ENCODE measurements around the gene PRKX.
"Not testable (repeated sequence)": the region's sequence is repeated elsewhere in the genome, so short reads cannot be mapped to it uniquely, and the experiment has no call there.

The PRKX gene

GRCh38 chrX:3651277-3651676 is 62.2 kb downstream of the PRKX start:
- H3K79me2 ChIP-seq (ENCODE audit: low read length) = no peaks in the 10 kb centered on the region
- H3K27ac ChIP-seq (ENCODE audit: low read length) = no peak overlapping the region
- no peak overlapping the region for H3K4me2 ChIP-seq (ENCODE audit: low read depth, low read length)
- H3K36me3 ChIP-seq (replicated peaks; ENCODE audit: insufficient read depth, low read length) = no peaks in the 10 kb centered on the region
- H2AFZ ChIP-seq (ENCODE audit: low read length) = no peak overlapping the region
- H3K27me3 ChIP-seq (replicated peaks; ENCODE audit: insufficient read depth, low read length) = no peaks in the 10 kb centered on the region
- H4K20me1 ChIP-seq (ENCODE audit: insufficient read depth, low read length) = no peaks in the 10 kb centered on the region
- DNase-seq = peak; percentile 7
- H3F3A ChIP-seq (ENCODE audit: insufficient read depth, low read length) = no peaks in the 10 kb centered on the region
- no peak overlapping the region for H3K9ac ChIP-seq (ENCODE audit: low read length)
- H3K9me3 ChIP-seq (replicated peaks; ENCODE audit: insufficient read depth, low read length) = no peaks in the 10 kb centered on the region
- no peaks in the 10 kb centered on the region for H3K4me1 ChIP-seq (ENCODE audit: low read length)
- no peak overlapping the region for H3K4me3 ChIP-seq (ENCODE audit: low read length)
- no peaks in the 10 kb centered on the region for H3K9me2 ChIP-seq (replicated peaks; ENCODE audit: insufficient read depth, low read length)
- no peak for TF ChIP-seq EZH2 (optimal IDR thresholded peaks at IDR 0.05; ENCODE audit: low read depth, low read length)
- TF ChIP-seq CTCF (IDR thresholded peaks at IDR 0.05; ENCODE audit: low read length) = peak; percentile 41

GRCh38 chrX:3648084-3648483 is 65.4 kb downstream of the PRKX start:
- H3F3A ChIP-seq (ENCODE audit: insufficient read depth, low read length) = no peaks in the 10 kb centered on the region
- no peaks in the 10 kb centered on the region for H3K27me3 ChIP-seq (replicated peaks; ENCODE audit: insufficient read depth, low read length)
- no peak overlapping the region for H3K9ac ChIP-seq (ENCODE audit: low read length)
- no peak overlapping the region for H3K4me2 ChIP-seq (ENCODE audit: low read depth, low read length)
- no peak overlapping the region for H3K4me3 ChIP-seq (ENCODE audit: low read length)
- H3K9me2 ChIP-seq (replicated peaks; ENCODE audit: insufficient read depth, low read length) = no peaks in the 10 kb centered on the region
- H4K20me1 ChIP-seq (ENCODE audit: insufficient read depth, low read length) = no peaks in the 10 kb centered on the region
- DNase-seq = no peak
- H3K27ac ChIP-seq (ENCODE audit: low read length) = no peak overlapping the region
- H3K36me3 ChIP-seq (replicated peaks; ENCODE audit: insufficient read depth, low read length) = no peaks in the 10 kb centered on the region
- TF ChIP-seq CTCF (IDR thresholded peaks at IDR 0.05; ENCODE audit: low read length) (no peak), EZH2phosphoT487 (IDR thresholded peaks at IDR 0.05; ENCODE audit: low read length) (no peak), EZH2 (optimal IDR thresholded peaks at IDR 0.05; ENCODE audit: low read depth, low read length) (no peak)
- H3K9me3 ChIP-seq (replicated peaks; ENCODE audit: insufficient read depth, low read length) = no peaks in the 10 kb centered on the region
- no peak overlapping the region for H2AFZ ChIP-seq (ENCODE audit: low read length)
- H3K79me2 ChIP-seq (ENCODE audit: low read length) = no peaks in the 10 kb centered on the region
- peaks cover 6% of the 10 kb centered on the region for H3K4me1 ChIP-seq (ENCODE audit: low read length)

GRCh38 chrX:3639858-3640631 is 73.4 kb downstream of the PRKX start:
- H3K27me3 ChIP-seq (replicated peaks; ENCODE audit: insufficient read depth, low read length); H3K9me2 ChIP-seq (replicated peaks; ENCODE audit: insufficient read depth, low read length); H3K4me2 ChIP-seq (ENCODE audit: low read depth, low read length); H3K4me1 ChIP-seq (ENCODE audit: low read length); H3K27ac ChIP-seq (ENCODE audit: low read length); H3K36me3 ChIP-seq (replicated peaks; ENCODE audit: insufficient read depth, low read length); H3F3A ChIP-seq (ENCODE audit: insufficient read depth, low read length); H3K9me3 ChIP-seq (replicated peaks; ENCODE audit: insufficient read depth, low read length); H3K9ac ChIP-seq (ENCODE audit: low read length); H4K20me1 ChIP-seq (ENCODE audit: insufficient read depth, low read length); H3K4me3 ChIP-seq (ENCODE audit: low read length); DNase-seq; H3K79me2 ChIP-seq (ENCODE audit: low read length); H2AFZ ChIP-seq (ENCODE audit: low read length): not testable (repeated sequence)

GRCh38 chrX:3639236-3639635 is 74.2 kb downstream of the PRKX start:
- Histone ChIP-seq H3K79me2 (ENCODE audit: low read length) (no peaks in the 10 kb centered on the region), H3K9me3 (replicated peaks; ENCODE audit: insufficient read depth, low read length) (no peaks in the 10 kb centered on the region), H2AFZ (ENCODE audit: low read length) (no peak overlapping the region), H3K27ac (ENCODE audit: low read length) (no peak overlapping the region), H3K36me3 (replicated peaks; ENCODE audit: insufficient read depth, low read length) (no peaks in the 10 kb centered on the region), H3K4me2 (ENCODE audit: low read depth, low read length) (no peak overlapping the region), H4K20me1 (ENCODE audit: insufficient read depth, low read length) (no peaks in the 10 kb centered on the region), H3K27me3 (replicated peaks; ENCODE audit: insufficient read depth, low read length) (no peaks in the 10 kb centered on the region), H3F3A (ENCODE audit: insufficient read depth, low read length) (no peaks in the 10 kb centered on the region), H3K4me3 (ENCODE audit: low read length) (no peak overlapping the region), H3K4me1 (ENCODE audit: low read length) (0 out of 2 replicates have a peak, but pooled peaks cover under 1% of the 10 kb centered on the region), H3K9me2 (replicated peaks; ENCODE audit: insufficient read depth, low read length) (no peaks in the 10 kb centered on the region), H3K9ac (ENCODE audit: low read length) (no peak overlapping the region)
- TF ChIP-seq EZH2 (optimal IDR thresholded peaks at IDR 0.05; ENCODE audit: low read depth, low read length) (no peak), CTCF (IDR thresholded peaks at IDR 0.05; ENCODE audit: low read length) (no peak), EZH2phosphoT487 (IDR thresholded peaks at IDR 0.05; ENCODE audit: low read length) (no peak)
- DNase-seq = no peak
